ENCODE measurements around the gene RNF26.
"Not testable (repeated sequence)": the region's sequence is repeated elsewhere in the genome, so short reads cannot be mapped to it uniquely, and the experiment has no call there.

Gene RNF26

DNA sequence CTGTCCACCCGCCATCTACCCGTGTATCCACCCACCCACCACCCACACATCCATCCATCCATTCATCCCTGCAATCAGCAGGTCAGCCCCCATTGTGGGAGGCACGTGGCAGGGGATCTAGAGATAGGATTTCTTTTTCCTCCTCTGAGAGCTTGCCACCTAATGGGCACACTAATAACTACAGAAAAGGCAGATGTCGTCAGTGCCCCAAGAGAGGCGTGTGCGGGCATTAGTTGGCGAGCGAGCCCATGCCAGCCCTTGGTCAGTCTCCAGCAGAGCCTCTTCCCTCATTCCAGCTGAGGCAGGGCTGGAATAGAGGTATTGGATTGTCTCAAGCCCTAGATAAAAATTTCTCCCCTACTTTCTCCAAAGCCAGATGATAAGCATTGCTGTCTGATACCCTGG is 37.5 kb downstream of the RNF26 start:
- no peak for DNase-seq (ENCODE audit: low read depth)

DNA sequence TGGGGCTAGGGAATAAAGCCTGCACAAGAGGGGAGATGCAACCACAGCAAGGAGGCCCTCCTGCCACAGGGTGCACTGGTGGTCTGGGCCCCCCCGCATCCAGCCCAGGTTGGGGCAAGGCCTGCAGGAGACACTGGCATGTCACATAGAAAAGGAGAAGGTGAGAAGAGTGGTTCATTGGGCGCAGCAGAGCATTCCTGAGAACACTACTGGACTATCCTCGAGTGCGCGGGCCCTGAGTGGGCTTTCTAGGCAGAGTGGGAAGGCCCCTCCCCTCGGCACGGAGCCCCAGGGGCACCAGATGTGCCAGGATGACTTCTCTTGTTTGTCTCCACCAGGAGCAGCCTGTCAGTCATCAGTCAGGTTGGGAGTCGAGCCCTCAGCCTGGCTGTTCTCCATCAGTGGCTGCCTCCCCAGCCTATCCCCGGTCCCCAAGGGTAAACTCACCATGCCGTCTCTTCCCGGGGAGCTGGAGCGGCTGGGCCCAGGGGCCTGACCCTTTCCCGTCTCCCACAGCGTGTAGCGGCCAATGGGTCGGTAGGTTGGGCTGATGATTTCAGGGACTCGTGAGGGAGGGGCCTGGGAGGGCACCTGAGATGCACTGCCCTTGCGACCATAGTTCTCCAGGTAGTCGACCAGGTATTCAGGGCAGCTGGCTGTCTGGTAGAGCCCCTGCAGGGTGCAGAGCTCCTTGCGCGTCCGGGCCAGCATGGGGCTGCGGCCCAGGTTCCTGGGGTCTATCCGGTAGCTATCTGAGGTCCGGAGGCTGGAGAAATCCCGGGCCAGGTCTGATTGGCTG is 38.1 kb downstream of the RNF26 start:
- DNase-seq (ENCODE audit: low read depth) = no peak

DNA sequence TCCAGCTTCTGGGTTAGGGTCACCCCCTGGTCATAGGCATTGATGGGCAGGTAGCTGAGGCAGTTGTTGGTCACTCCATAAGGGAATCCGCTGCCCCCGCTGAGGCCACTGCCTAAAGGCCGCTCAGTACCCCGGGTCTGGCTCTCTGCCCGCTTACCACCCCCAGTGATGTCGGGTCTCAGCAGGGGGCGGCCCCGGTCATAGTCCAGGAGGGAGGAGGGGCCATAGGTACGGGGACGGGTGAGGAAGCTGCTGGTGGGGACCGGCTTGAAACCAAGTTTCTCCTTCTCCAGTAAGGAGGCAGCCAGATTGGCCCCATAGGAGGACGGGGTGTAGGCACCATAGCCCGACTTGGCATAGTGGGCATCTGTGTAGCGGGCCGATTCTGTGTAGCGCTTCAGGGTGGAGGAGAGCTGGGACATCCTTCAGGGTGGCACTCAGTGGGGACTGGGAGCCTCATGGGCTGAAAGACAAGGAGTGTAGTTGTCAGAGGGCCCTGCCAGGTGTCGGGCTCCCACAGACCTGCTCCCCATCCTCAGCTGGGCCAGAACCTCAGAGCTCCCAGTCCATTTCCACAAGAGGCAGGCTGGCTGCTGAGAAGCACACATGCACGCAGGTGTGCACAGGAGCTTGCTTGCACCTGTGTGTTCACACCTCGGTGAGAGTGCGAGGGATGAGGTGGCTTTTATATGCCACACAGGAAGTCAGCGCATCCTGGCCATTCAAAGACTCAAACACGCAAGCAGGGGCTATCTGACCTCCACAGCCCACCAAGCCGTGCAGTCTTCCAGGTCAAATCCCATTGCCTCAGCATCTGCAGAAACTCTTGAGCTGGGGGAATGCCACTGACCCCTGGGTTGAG is 39.0 kb downstream of the RNF26 start:
- no peak for DNase-seq (ENCODE audit: low read depth)

DNA sequence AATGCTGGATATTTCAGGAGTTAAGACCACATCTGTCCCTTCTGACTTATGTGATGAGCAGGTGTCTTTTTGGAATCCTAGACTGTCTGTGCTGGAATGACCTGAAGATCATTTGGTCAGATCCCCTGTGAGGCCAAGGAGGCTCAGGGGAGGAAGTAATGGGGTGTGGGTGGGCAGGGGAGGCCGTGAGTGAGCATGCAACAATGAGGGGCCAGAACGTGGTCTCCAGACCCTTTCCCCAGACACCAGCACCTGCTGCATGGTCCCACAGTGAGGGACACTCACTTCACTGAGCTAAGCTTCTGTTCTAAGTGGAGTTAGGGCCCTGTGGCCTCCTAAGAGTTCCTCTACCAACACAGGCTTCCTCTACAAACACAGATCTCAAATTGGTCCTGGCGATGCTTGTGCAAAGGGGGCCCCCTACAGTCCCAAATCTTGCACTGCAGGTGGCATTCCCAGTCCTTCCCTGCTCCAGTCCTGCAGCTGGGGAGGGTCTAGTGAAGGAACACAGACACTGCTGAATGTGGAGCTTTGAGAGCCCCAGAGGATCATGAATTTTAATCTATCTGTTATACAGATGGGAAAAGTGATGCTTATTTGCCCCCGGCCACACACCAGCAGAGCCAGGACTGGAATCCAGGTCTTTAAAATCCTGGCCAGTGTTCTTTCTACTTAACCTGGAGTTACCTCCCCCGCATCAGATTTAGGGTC is 39.7 kb downstream of the RNF26 start:
- DNase-seq (ENCODE audit: low read depth) = peak; percentile 82

DNA sequence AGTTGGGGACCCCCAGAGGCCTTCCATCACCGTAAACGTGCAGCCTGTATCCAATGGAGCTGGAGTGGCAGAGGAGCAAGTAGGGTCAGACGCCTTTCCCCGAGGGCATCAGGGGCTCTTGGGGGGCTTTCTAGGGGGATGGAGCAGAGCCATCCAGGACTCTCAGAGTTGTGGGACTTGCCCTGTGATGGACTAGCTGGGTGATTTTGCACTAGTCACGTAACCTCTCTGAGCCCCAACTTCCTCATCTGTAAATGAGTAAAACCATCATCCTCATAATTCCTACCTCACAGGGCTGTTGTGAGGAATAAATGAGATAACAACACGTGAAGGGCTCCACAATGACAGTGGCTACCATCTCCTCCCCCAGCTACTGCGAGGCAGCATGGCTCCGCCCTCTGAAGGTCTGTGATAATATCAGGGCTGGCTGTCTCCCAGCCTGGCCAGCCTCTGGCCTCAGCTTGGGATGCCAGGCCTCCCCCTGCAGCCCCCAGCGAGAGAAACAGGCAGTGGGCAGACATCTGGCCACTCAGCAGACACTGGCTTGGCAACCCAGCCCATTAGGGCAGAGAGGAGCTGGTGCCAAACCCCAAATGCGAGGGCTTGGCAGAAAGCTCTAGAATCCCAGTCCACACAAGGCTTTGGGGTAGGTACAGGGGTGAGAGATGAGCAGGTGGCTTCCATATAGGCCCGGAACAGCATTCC is 40.5 kb downstream of the RNF26 start:
- DNase-seq (ENCODE audit: low read depth) = peak; percentile 42

DNA sequence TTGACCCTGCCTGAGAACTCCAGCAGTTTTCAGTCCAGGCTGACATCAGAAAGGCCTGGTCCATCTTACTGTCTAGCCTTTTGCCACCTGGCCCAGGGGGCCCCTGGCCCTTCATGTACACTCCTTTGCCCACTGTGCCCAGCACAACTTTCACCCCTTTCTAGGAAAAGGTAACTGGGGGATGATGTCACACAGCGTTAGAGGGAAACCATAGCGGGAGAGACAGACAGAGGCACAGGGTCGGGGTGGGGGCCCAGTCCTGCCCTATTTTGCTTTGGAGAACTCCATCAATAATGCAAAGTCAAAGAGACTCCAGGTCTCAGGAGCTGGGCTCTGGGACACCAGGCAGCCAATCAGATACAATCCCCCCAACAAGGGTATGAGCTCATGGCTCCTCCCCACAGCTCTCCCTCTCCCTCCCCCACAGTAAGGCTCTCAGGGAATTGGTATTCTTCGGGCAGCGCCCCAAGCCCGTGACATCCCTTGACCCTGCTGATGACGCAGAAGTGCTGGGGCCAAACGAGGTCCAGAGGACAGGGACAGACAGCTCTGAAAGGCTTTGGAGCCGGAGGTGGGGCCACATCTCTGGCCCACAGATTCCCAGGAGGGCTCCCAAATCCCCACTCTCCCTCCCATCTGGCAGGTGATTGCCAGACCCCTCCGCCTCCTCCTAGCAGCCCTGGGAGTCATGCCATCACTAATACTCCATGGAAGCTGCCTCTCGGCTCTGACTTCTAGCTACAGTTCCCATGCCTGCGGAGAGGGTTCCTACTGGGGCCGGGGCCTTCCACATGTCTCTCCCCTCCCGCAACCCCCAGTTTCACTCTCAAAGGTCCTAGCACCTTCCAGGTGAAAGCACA is 41.2 kb downstream of the RNF26 start:
- peak; percentile 78 for DNase-seq (ENCODE audit: low read depth)

DNA sequence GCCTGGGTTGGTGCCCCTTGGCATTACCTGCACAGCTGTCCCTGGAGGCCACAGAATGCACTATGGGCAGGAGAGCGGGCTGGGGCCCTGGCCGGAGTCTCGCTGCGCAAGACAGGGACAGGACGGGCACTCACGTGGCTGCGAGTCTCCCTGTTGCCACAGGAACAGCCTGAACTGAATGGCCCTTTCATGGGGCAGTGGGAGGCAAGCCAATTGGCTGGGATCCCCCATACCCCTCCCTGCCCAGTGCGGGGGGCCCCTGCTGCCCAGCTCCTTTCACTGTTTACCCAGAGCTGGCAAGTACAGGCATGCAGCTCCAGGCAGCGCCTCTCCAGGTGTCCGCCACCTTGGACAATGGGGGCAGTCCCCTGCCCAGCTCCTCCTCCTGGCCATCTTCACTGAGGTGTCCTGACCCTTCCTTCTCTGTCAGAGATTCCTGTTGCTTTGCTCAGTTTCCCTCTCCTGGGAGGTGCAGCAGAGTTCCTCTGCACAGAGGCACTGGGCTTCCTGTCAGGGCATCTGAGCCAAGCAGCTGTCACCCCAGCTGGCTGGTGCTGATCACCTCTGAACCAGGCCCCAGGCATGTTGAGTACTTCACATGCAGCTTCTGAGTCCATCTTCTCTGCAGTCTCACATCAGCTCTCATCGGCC is 42.0 kb downstream of the RNF26 start:
- no peak for DNase-seq (ENCODE audit: low read depth)

DNA sequence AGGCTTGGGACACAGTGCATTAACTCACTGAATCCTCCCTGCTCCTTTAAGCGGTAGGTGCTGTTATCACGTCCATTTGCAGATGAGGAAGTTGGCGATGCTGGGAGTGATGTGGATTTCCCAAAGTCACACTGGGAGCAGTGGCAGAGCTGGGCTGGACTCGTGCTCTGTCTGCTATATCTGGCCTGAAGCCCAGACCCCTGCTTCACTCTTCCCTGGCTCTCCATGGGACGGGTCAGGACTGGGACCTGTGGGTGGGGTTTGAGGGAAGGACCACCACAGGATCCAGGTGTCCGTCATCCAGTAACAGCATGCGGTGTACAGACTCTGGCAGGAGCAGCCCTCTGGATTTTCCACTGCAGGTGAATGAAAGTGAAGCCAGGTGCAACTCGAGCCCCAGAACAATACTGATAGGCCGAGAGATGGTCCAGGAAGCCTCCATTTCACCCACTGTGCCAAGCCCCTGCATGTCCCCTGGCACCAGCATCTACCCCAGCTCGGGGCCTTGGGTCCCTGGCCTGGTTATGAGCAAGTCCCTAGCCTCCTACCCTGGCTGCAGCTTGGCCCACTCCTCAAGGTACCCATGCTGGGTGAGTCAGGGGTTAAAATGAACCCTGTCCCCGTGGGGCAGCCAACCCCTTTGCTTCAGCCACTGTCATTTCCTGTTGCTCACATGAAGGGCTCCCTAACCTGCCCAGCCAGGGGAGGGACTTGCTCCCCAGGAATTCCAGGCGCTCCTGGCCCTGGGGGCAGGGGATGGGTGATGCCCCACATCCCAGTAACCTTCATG is 43.0 kb downstream of the RNF26 start:
- DNase-seq (ENCODE audit: low read depth) = no peak

DNA sequence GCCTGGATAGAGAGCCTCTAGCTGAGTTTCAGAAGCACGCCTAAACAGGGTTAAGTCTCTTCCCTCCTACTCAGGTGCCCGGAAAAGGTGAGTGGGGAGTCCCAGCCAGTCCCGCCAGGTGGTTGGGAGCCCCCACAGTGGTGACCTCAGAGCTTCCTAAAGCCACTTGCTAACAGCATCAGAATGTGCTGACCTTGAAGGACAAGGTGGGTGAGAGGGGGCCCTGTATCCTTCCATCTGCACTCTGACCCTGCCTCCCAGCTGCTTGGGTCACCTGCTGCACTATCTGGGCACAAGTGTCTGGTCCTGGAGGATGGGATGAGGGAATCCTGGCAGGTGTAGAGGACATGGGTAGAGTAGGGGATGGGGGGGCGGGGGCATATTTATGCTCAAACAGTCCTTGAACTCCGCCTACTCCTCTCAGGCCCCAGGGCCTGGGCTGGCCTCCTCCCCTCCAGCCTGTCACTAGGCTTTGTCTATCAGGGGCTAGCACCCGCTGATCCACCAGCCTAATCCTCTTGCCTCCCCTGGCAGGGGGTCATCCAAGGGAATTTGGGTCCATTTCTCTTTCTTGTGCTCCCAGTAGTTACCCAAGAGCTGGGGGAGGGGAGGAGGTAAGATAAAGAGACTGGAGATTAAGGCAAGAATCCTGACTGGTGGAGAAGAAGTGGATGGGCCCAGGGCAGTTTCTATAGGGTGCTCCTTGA is 43.8 kb downstream of the RNF26 start:
- no peak for DNase-seq (ENCODE audit: low read depth)

DNA sequence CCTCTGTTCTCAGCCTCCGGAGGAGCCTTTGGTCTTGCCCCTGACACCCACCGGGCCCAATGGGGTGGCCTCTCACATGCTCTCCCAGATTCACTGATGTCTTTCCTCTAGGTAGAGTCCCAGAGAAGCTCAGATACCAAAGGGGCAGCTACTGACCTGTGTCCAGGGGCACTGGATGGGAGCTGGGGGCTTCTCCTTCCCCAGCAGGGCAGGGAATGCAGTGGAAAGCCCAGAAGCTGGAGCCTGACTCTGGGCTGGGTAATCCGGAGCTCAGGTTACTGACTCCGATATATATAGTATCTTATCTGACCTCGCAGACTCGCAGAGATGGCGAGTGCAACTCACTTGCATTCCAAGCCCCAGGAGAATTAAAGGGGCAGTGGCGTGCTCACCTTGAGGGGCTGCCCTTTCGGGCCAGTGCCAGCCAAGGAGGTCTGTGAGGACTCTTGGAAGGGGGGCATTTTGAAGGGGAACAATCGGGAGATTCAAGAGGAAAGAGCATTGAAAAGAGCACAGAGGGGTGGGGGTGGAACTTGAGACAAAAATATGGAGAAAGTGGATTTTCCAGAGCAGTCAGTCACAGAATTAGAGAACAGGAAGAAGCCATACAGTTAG is 44.6 kb downstream of the RNF26 start:
- no peak for DNase-seq (ENCODE audit: low read depth)

DNA sequence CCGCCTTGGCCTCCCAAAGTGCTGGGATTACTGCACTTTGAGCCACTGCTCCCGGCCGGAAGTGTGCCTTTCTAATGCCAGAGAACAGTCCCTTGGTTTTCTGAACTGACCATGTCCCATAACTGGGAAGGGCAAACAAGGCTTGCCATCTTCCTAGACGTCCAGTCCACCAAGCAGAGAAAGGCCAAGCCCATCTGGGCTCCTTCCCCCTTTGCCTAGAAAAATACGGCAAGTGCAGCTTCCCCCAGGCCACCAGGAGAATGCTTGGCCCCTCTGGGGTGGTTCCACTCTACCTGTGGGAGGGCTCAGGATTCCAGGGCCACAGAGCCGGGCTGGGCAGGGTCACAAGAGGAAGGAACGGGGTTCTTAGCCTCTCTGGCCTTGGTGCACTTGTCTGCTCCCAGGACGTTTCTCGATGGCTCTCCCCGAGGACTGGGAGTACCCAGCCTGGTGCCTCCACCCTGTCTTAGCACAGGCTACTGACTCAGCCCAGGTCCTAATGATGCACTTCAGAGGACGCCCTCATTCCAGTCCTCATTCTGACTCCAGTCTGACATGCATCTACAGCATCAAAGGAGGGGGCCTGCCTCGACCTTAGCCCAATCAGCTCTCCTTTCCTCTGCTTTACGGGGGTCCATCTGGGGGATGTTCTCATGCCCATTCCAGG is 46.0 kb downstream of the RNF26 start:
- DNase-seq (ENCODE audit: low read depth) = no peak

DNA sequence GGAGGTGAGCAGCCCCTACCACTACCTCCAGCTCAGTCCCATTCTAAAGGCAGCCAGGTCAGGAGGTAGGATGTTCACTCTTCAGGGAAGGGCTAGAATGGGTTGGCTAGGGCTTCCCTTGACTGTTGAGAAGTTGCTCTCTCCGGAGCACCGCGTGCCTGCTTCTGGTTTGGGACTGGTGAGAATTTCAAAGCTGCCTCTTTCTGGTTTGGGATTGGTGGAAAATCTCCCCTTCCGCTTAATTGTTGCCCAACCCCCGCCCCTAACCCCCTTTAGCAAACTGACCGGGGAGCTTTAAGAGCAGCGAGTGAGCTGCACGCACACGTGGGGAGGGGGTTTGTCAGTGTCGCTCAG is 46.5 kb downstream of the RNF26 start:
- DNase-seq (ENCODE audit: low read depth) = no peak

DNA sequence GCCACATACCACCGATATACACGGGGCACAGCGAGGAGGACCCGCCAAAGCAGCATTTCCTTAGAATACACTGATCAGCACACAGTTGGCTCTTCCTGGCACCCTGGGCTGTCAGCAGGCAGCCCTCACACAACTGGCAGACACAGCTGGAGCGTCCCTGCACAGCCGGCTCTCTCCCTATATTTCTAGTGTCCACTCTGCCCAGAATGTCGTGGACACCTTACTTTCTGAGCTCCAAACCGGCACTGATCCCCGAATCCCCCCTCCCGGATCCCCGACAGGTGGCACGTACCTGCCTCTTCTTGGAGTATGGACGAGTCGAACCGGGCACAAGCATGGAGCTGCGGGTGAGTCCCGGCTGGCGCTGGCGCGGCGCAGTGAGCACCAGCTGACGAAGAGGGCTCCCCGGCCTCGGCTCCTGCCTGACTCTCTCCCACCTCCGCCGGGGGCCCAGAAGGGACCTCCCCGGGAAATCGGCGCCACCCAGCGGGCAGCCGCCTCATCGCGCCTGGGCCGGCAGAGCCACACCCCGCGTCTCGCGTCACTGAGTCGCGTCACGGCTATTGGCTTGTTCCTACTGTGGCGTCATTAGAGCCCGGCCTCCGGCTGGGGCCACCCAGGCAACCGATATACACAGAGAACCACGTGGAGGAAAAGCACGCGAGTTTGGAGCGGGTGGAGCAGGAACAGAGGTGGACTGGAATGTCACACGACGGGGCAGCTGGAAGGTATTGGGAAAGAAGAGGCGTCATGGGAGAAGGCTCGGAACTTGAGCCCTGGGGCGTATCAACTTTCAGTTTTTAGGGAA is 47.1 kb downstream of the RNF26 start, which contains the start of gene USP2:
TSS of gene USP2 (minus strand) at position 510 of the 808 bp plus-strand sequence. CDS start 8,210 bp downstream, outside the sequence.
- peak; percentile 96 for DNase-seq (ENCODE audit: low read depth)

DNA sequence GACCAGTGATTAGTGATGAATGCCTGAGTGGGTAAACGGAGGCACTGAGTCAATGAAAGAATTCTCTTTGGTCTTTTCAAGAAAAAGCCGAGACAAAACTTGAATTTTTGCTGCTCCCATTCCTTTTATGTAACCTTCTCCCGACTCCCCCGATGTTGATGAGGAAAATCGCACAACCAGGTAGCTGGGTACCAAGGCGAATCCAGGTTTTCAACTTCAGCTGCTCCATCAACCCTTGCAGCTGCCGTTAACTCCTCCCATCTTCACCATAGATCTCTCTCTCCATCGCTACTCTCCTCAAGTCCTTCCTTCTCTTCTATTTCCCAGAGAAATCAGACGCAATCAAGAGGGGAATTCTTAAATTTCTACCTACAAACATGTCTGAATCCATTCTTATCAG is 47.8 kb downstream of the RNF26 start:
- no peak for DNase-seq (ENCODE audit: low read depth)

DNA sequence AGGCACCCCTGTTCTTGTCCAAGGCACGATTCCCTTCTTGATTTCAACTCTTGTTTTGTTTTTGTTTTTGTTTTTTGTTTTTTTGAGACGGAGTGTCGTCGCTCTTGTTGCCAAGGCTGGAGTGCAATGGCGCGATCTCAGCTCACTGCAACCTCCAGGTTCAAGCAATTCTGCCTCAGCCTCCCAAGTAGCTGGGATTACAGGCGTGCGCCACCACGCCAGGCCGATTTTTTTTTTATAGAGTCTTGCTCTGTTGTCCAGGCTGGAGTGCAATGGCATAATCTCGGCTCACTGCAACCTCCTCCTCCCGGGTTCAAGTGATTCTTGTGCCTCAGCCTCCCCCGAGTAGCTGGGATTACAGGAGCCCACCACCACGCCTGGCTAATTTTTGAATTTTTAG is 48.2 kb downstream of the RNF26 start:
- DNase-seq (ENCODE audit: low read depth) = not testable (repeated sequence)

DNA sequence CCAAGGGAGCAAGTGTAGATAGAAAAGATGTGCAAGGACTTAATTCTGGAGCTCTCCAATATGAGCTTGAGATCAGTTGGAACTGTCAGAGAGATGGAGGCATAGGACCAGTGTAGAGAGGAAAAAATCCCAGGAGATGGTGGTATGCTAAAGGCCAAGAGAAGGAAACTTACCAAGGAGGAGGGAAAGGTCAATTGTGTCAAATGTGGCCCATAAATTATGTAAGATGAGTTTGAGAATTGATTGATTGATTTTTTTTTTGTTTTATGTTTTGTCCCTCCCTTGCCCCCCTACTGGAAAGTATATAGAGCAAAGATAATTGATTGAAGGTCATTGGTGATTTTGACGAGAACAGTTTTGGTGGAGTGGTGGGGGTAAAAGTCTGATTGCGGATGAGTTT is 50.0 kb downstream of the RNF26 start:
- DNase-seq (ENCODE audit: low read depth) = no peak
